ENCODE data around the gene ATAD3B. TPM values are rescaled to one million over a fixed set of nuclear protein-coding genes. Genes with fewer than 3 reads are reported as not detected.
"Not testable (repeated sequence)": the region's sequence is repeated elsewhere in the genome, so short reads cannot be mapped to it uniquely, and the experiment has no call there.

ATAD3B gene
- total and polyA plus RNA-seq, 2 of the 4 experiments (the other 2 are of a cell fraction): 13.8 to 29.0 TPM

GRCh38 chr1:1484976-1485750 is 13.6 kb downstream of the ATAD3B start:
- H3K27ac ChIP-seq (ENCODE audit: insufficient read depth, low read length); H3K56ac ChIP-seq (ENCODE audit: extremely low read depth, insufficient read depth, low read length); DNase-seq; in situ Hi-C loops (cut with MboI; ENCODE audit: low sequenced_read_pairs); H3K9ac ChIP-seq (ENCODE audit: low read depth, low read length); H2BK5ac ChIP-seq (ENCODE audit: low read depth, low read length, poor library complexity, severe bottlenecking); H4K20me1 ChIP-seq (ENCODE audit: insufficient read depth, low read length); intact Hi-C loops (cut with micrococcal nuclease); POLR2A ChIA-PET (ENCODE audit: unreplicated experiment); H4K91ac ChIP-seq (ENCODE audit: insufficient read depth, low read depth, low read length); H3K9me3 ChIP-seq (ENCODE audit: control insufficient read depth, insufficient read depth, low read length); H3K27me3 ChIP-seq (ENCODE audit: control insufficient read depth, insufficient read depth, low read length); dilution Hi-C loops (cut with HindIII; ENCODE audit: low sequenced_read_pairs, unreplicated experiment); H2AK9ac ChIP-seq (replicated peaks; ENCODE audit: low read depth, low read length, poor library complexity); ATAC-seq (ENCODE audit: low read depth); H3K4ac ChIP-seq (ENCODE audit: low read depth, low read length); H3K79me1 ChIP-seq (ENCODE audit: low read depth in 1 of 2, low read length in 2 of 2); H2BK120ac ChIP-seq (ENCODE audit: low read depth, low read length); H2AK5ac ChIP-seq (ENCODE audit: low read depth, low read length); H3K14ac ChIP-seq (replicated peaks; ENCODE audit: low read depth, low read length); H3K23ac ChIP-seq (ENCODE audit: low read depth, low read length); H3K4me3 ChIP-seq (ENCODE audit: insufficient read depth, low read depth, low read length); H2BK15ac ChIP-seq (ENCODE audit: low read depth, low read length); H3K4me2 ChIP-seq (ENCODE audit: low read depth, low read length); H3K18ac ChIP-seq (ENCODE audit: low read depth, low read length); BruUV-seq (replicated peaks); H4K8ac ChIP-seq (ENCODE audit: low read depth in 2 of 2, low read length in 2 of 2); H4K5ac ChIP-seq (ENCODE audit: low read depth, low read length); H2BK20ac ChIP-seq (ENCODE audit: low read depth, low read length); H2AFZ ChIP-seq (replicated peaks; ENCODE audit: low read length, poor library complexity); H3K4me1 ChIP-seq (ENCODE audit: control insufficient read depth, insufficient read depth, low read length); H3K9me1 ChIP-seq (ENCODE audit: insufficient read depth, low read length); CTCF ChIA-PET: not testable (repeated sequence)
- 100% methylated on average over 10 of the region's 46 CpGs; no CpG with 5 or more reads in 1 of the 2 experiments for WGBS, 2 experiments (ENCODE audit: extremely low coverage in 2 of 2, insufficient read length in 1 of 2)
- H3K36me3 ChIP-seq (ENCODE audit: control insufficient read depth, insufficient read depth, low read length): peaks cover 50% of the 10 kb centered on the region

DNA sequence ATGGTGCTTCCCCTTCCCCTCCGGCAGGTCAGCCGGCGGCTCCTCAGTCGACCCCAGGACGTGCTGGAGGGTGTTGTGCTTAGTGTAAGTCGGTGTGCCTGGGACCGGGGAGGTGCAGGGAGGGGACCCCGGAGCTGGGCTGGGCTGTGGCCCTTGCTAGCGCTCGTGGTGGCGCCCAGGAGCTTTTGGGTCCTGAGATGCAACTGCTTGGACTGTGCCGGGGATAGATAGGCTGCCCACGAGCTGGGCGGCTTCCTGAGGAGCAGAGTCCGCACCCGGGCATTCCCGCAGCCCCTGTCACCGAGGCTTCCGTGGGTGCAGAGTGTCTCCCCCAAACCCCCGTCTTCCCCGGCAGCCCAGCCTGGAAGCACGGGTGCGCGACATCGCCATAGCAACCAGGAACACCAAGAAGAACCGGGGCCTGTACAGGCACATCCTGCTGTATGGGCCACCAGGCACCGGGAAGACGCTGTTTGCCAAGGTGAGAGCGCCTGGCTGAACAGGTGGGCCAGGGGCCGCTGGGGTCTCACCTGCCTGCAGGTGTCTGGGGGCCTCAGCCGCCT is 14.3 kb downstream of the ATAD3B start:
- dilution Hi-C loops (cut with HindIII; ENCODE audit: low sequenced_read_pairs, unreplicated experiment); POLR2A ChIA-PET (ENCODE audit: unreplicated experiment): not testable (repeated sequence)

More for the DNA sequence above, 14.3 kb downstream of the ATAD3B start:
- H3K4me2 ChIP-seq (ENCODE audit: low read depth, low read length); intact Hi-C loops (cut with micrococcal nuclease); H3K56ac ChIP-seq (ENCODE audit: extremely low read depth, insufficient read depth, low read length); BruUV-seq (replicated peaks); H2AK9ac ChIP-seq (replicated peaks; ENCODE audit: low read depth, low read length, poor library complexity); H2AK5ac ChIP-seq (ENCODE audit: low read depth, low read length); H3K14ac ChIP-seq (replicated peaks; ENCODE audit: low read depth, low read length); H3K27ac ChIP-seq (ENCODE audit: insufficient read depth, low read length); H3K9me3 ChIP-seq (ENCODE audit: control insufficient read depth, insufficient read depth, low read length); H2BK5ac ChIP-seq (ENCODE audit: low read depth, low read length, poor library complexity, severe bottlenecking); H3K27me3 ChIP-seq (ENCODE audit: control insufficient read depth, insufficient read depth, low read length); H3K4me3 ChIP-seq (ENCODE audit: insufficient read depth, low read depth, low read length); ATAC-seq (ENCODE audit: low read depth); H2BK15ac ChIP-seq (ENCODE audit: low read depth, low read length); H4K8ac ChIP-seq (ENCODE audit: low read depth in 2 of 2, low read length in 2 of 2); H4K20me1 ChIP-seq (ENCODE audit: insufficient read depth, low read length); DNase-seq; H2BK120ac ChIP-seq (ENCODE audit: low read depth, low read length); H3K4ac ChIP-seq (ENCODE audit: low read depth, low read length); H2BK20ac ChIP-seq (ENCODE audit: low read depth, low read length); H4K91ac ChIP-seq (ENCODE audit: insufficient read depth, low read depth, low read length); H4K5ac ChIP-seq (ENCODE audit: low read depth, low read length); H3K23ac ChIP-seq (ENCODE audit: low read depth, low read length); CTCF ChIA-PET; H2AFZ ChIP-seq (replicated peaks; ENCODE audit: low read length, poor library complexity); H3K18ac ChIP-seq (ENCODE audit: low read depth, low read length); H3K9ac ChIP-seq (ENCODE audit: low read depth, low read length); H3K9me1 ChIP-seq (ENCODE audit: insufficient read depth, low read length); in situ Hi-C loops (cut with MboI; ENCODE audit: low sequenced_read_pairs); H3K79me1 ChIP-seq (ENCODE audit: low read depth in 1 of 2, low read length in 2 of 2); H3K4me1 ChIP-seq (ENCODE audit: control insufficient read depth, insufficient read depth, low read length): not testable (repeated sequence)
- H3K36me3 ChIP-seq (ENCODE audit: control insufficient read depth, insufficient read depth, low read length): peaks cover 51% of the 10 kb centered on the region
- 96% methylated on average over 7 of the region's 31 CpGs; no CpG with 5 or more reads in 1 of the 2 experiments for WGBS, 2 experiments (ENCODE audit: extremely low coverage in 2 of 2, insufficient read length in 1 of 2)
